Endothelial cell of umbilical vein (primary cell): ENCODE data around the gene ARL8B. TPM values are rescaled to one million over a fixed set of nuclear protein-coding genes. Genes with fewer than 3 reads are reported as not detected.
"Not testable (repeated sequence)": the region's sequence is repeated elsewhere in the genome, so short reads cannot be mapped to it uniquely, and the experiment has no call there.

Source experiments
- BruUV-seq: library from RNA; stranded (reverse); fragments of 400-500 nt; replicated peaks from 2 replicates; lab custom pipeline; 2021; lab: Mats Ljungman, UMichigan
- CTCF ChIA-PET: fragments of 300-600, 350-600 bp; sonication (Branson Sonifier 250); formaldehyde crosslinking; loops from one replicate; lab custom pipeline; 2021; ENCODE audit warnings: antibody characterized with exemption, inconsistent platforms; lab: Charles Lee
- POLR2A ChIA-PET: fragments of 300-600, 350-600 bp; sonication (Branson Sonifier 250); formaldehyde crosslinking; loops from one replicate; lab custom pipeline; 2021; ENCODE audit warnings: antibody characterized with exemption, inconsistent platforms; lab: Charles Lee
- DNase-seq: peaks from one replicate; pipeline ENCODE4 v3.0.0-alpha.2; 2011; ENCODE audit warnings: low read depth, low spot score
- FAIRE-seq: peaks from 2 replicates; lab custom pipeline; 2011; peaks lifted over from hg19 to GRCh38; lab: Jason Lieb, UNC
- H2AFZ ChIP-seq: 2 replicates; pipeline ENCODE4 v1.6.0; 2012; ENCODE audit warnings: low read depth, low read length, control low read depth, inconsistent platforms
- H3K27ac ChIP-seq: 2 replicates; pipeline ENCODE4 v1.5.1; 2011; ENCODE audit warnings: low read depth, mild to moderate bottlenecking, control low read depth, low read length, moderate library complexity; ENCODE audit not compliant: insufficient read depth
- H3K27me3 ChIP-seq, 2 experiments: 2 replicates each; pipeline versions ENCODE4 v1.6.0 to v1.6.1; 2011; ENCODE audit warnings: low read length in 2 of 2, mixed read lengths in 1 of 2; ENCODE audit not compliant: control insufficient read depth in 2 of 2, insufficient read depth in 2 of 2
- H3K36me3 ChIP-seq, 2 experiments: 2 replicates in 1 of 2; 3 replicates in 1 of 2; pipeline ENCODE4 v1.5.1; 2011; ENCODE audit warnings: low read length in 2 of 2, mild to moderate bottlenecking in 1 of 2, moderate library complexity in 1 of 2; ENCODE audit not compliant: control insufficient read depth in 2 of 2, insufficient read depth in 2 of 2; ENCODE audit errors: extremely low read depth in 1 of 2
- H3K4me1 ChIP-seq: 3 replicates; pipeline ENCODE4 v1.5.1; 2011; ENCODE audit warnings: mild to moderate bottlenecking, low read length; ENCODE audit not compliant: control insufficient read depth, insufficient read depth; ENCODE audit errors: extremely low read depth
- H3K4me2 ChIP-seq: 2 replicates; pipeline ENCODE4 v1.6.1; 2011; ENCODE audit warnings: low read length, control low read depth, mixed read lengths; ENCODE audit not compliant: insufficient read depth
- H3K4me3 ChIP-seq, 3 experiments: fragments of 200-600 bp in 1 of 3; sonication (generic), shearing (Covaris generic) in 1 of 3; replicated peaks in 1 of 3; 2 replicates each; pipeline ENCODE4 v1.5.1; 2011 to 2016; ENCODE audit warnings: control low read depth in 3 of 3, low read length in 3 of 3, mild to moderate bottlenecking in 2 of 3, inconsistent platforms in 1 of 3, low read depth in 1 of 3, moderate library complexity in 1 of 3; ENCODE audit not compliant: insufficient read depth in 1 of 3
- H3K79me2 ChIP-seq: 2 replicates; pipeline ENCODE4 v1.6.0; 2012; ENCODE audit warnings: low read length, inconsistent platforms; ENCODE audit not compliant: control insufficient read depth, insufficient read depth
- H3K9ac ChIP-seq: replicated peaks from 2 replicates; pipeline ENCODE3; 2011; ENCODE audit warnings: low read length, control low read depth; ENCODE audit not compliant: insufficient read depth; ENCODE audit errors: extremely low read depth
- H3K9me1 ChIP-seq: replicated peaks from 3 replicates; pipeline ENCODE4 v1.6.0; 2011; ENCODE audit warnings: mild to moderate bottlenecking, low read length; ENCODE audit not compliant: control insufficient read depth, insufficient read depth; ENCODE audit errors: extremely low read depth
- H3K9me3 ChIP-seq: replicated peaks from 2 replicates; pipeline ENCODE4 v1.5.1; 2012; ENCODE audit warnings: low read length, inconsistent platforms; ENCODE audit not compliant: control insufficient read depth, insufficient read depth
- H4K20me1 ChIP-seq: replicated peaks from 2 replicates; pipeline ENCODE3; 2011; ENCODE audit warnings: mild to moderate bottlenecking, low read length; ENCODE audit not compliant: control insufficient read depth, insufficient read depth; ENCODE audit errors: extremely low read depth
- EZH2 ChIP-seq: IDR thresholded peaks from 2 replicates; pipeline ENCODE4 v1.6.1; 2012; ENCODE audit warnings: borderline replicate concordance, low read depth, mild to moderate bottlenecking, moderate library complexity, low read length, inconsistent platforms; ENCODE audit not compliant: severe bottlenecking
- POLR2AphosphoS5 ChIP-seq: IDR thresholded peaks from 2 replicates; pipeline ENCODE4 v1.6.1; 2012; ENCODE audit warnings: low read depth, mild to moderate bottlenecking, control low read depth, low read length, moderate library complexity; ENCODE audit not compliant: insufficient read depth
- dilution Hi-C: fragments of 300-500 bp; cut with MboI; formaldehyde crosslinking; loops from one replicate; pipeline ENCODE4 v1.15.0; 2019; ENCODE audit warnings: low sequenced_read_pairs; ENCODE audit not compliant: extremely low pct_ligation_motif_present
- intact Hi-C: fragments of 100-400 bp; cut with micrococcal nuclease; formaldehyde crosslinking; loops from one replicate; pipeline ENCODE4 v1.10.0; 2022
- polyA plus RNA-seq, 4 experiments: library from polyadenylated mRNA; depleted of rRNA in 3 of 4; stranded (reverse) in 3 of 4; unstranded in 1 of 4; fragments of >200 nt; gene quantifications; 2 replicates each; pipeline versions ENCODE4 v1.2.1 to v1.2.3, GENCODE V29; 2011 to 2012; ENCODE audit warnings: missing spikeins in 1 of 4
- total RNA-seq: library from RNA; stranded (reverse); gene quantifications from 2 replicates; pipeline ENCODE4 v1.2.3, GENCODE V29; 2021

ARL8B gene
- total and polyA plus RNA-seq, 2 donors (not counting 3 experiments of a cell fraction or from before 2014, with no cell fraction given): 32.1 to 58.2 TPM

DNA sequence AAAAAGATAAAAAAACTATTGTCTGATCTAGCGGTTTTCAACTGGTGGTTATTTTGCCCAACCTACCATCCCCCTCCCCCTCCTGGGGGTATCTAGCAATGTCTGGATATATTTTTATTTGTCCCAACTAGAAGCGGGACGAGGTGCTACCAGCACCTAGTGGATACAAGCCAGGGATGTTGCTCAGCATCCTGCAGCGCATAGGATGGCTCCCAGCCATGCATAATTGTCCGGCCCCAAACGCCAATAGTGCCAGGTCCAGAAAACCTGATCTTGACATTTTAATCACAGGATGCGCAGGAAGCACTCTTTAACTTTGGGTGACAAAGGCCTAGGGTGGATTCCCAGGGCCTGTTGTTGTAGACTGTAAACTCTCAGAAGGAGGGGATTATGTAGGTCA lies 17.0 kb upstream of the ARL8B start:
- intact Hi-C loops (no loop called here), dilution Hi-C loops (no loop called here)
- no peak overlapping the region for H2AFZ ChIP-seq
- H3K4me2 ChIP-seq: no peak overlapping the region
- ChIA-PET POLR2A (no interaction called here), CTCF (no interaction called here)
- H3K9ac ChIP-seq: no peak overlapping the region
- no peaks in the 10 kb centered on the region for H3K36me3 ChIP-seq
- DNase-seq: no peak
- H4K20me1 ChIP-seq: no peaks in the 10 kb centered on the region
- H3K9me3 ChIP-seq: no peaks in the 10 kb centered on the region
- H3K4me1 ChIP-seq: no peaks in the 10 kb centered on the region
- no peaks in the 10 kb centered on the region for H3K9me1 ChIP-seq
- TF ChIP-seq EZH2 (no peak), POLR2AphosphoS5 (no peak)
- H3K27ac ChIP-seq: no peak overlapping the region
- no peak overlapping the region for H3K4me3 ChIP-seq
- no peak for FAIRE-seq
- no TSS peak for BruUV-seq
- H3K79me2 ChIP-seq: no peaks in the 10 kb centered on the region
- H3K27me3 ChIP-seq: no peaks in the 10 kb centered on the region

DNA sequence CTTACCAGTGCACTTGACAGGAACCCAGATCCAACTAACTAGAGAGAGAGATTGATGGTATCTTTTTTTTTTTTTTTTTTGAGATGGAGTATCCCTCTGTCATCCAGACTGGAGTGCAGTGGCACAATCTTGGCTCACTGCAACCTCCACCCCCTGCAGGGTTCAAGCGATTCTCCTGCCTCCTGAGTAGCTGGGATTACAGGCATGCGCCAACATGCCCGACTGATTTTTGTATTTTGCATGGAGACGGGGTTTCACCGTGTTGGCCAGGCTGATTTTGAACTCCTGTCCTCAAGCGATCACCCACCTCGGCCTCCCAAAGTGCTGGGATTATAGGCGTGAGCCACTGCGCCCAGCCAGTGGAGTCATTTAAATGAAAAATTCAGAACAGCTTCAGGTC lies 15.7 kb upstream of the ARL8B start:
- H3K9me3 ChIP-seq, H3K27me3 ChIP-seq, H3K79me2 ChIP-seq, CTCF ChIA-PET, H3K9ac ChIP-seq, H3K36me3 ChIP-seq, intact Hi-C loops, BruUV-seq, dilution Hi-C loops, H3K27ac ChIP-seq, H3K4me3 ChIP-seq, H3K4me2 ChIP-seq, H3K4me1 ChIP-seq, POLR2A ChIA-PET, FAIRE-seq, H2AFZ ChIP-seq, H3K9me1 ChIP-seq, DNase-seq, H4K20me1 ChIP-seq: not testable (repeated sequence)

DNA sequence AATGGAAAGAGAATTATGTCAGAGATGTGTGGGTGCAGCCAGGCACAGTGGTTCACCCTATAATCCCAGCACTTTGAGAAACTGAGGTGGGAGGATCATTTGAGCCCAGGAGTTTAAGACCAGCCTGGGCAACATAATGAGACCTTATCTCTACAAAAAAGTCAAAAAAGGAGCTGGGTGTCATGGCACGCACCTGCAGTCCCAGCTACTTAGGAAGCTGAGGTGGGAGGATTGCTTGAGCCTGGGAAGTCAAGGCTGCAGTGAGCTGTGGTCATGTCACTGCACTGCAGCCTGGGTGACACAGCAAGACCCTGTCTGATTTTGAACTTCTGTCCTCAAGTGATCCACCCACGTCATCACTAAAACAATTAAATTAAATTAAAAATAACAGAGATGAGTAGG lies 15.2 kb upstream of the ARL8B start:
- H2AFZ ChIP-seq, H3K9ac ChIP-seq, H4K20me1 ChIP-seq, H3K27me3 ChIP-seq, H3K36me3 ChIP-seq, intact Hi-C loops, FAIRE-seq, H3K4me3 ChIP-seq, H3K9me3 ChIP-seq, H3K9me1 ChIP-seq, POLR2A ChIA-PET, H3K4me1 ChIP-seq, dilution Hi-C loops, H3K4me2 ChIP-seq, H3K79me2 ChIP-seq, BruUV-seq, DNase-seq, CTCF ChIA-PET, H3K27ac ChIP-seq: not testable (repeated sequence)
